Measurements from ENCODE around the gene ATP9B. TPM values are rescaled to one million over a fixed set of nuclear protein-coding genes. Genes with fewer than 3 reads are reported as not detected.
"Not testable (repeated sequence)": the region's sequence is repeated elsewhere in the genome, so short reads cannot be mapped to it uniquely, and the experiment has no call there.

Gene ATP9B
- total and polyA plus RNA-seq, 2 donors: 20.2 to 89.2 TPM

- WGBS: 92% methylated on average over 9 of the region's 9 CpGs
- H3K27ac ChIP-seq (ENCODE audit: low read depth): no peak overlapping the region
- H3K4me1 ChIP-seq (ENCODE audit: insufficient read depth): no peaks in the 10 kb centered on the region
- H3K36me3 ChIP-seq (ENCODE audit: insufficient read depth): no peaks in the 10 kb centered on the region
- DNase-seq (ENCODE audit: extremely low spot score): no peak
- H3K4me3 ChIP-seq (ENCODE audit: low read depth, low read length): no peak overlapping the region
Measured at GRCh38 chr18:79056827-79057367, 12.3 kb upstream of the ATP9B start.

DNA sequence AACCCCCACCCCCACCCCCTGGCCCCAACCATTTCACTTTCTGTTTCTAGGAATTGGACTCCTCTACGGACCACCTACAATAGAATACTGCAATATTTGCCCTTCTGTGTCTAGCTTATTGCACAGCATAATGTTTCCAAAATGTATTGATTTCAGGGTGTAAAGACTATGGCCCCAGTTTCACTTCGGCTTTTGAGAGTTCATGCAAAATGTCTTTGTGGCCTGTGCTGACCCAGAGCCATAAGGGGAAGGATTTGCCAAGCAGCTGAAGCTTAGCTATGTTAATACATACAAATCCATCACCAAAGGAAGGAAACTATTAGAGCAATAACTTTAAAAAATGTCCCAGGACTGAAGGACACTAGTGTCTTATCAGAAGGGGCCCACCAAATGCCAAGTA lies 11.2 kb upstream of the ATP9B start:
- WGBS: 59% methylated on average over 2 of the region's 2 CpGs

DNA sequence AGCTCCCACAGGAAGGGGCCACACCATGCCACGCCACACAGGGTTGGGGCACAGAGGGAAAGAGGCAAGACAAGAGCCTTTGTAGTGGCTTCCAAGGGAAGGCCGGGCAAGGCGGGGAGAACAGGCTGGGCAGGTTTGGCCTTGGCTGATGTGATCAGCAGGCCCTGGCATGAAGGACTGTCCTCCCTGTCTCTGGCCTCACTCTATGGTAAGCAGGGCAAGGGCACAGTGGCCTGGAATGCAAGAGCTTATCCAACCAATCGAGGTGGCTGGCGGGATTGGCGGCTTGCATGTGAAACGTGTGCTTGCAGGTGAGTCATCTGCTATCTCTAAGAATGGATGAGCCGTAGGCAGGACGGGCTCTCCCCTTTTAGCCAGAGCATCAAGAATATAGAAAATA lies 6.4 kb upstream of the ATP9B start:
- Histone ChIP-seq H3K27ac (ENCODE audit: low read depth) (no peak overlapping the region), H3K4me3 (ENCODE audit: low read depth, low read length) (no peak overlapping the region), H3K36me3 (ENCODE audit: insufficient read depth) (no peaks in the 10 kb centered on the region), H3K4me1 (ENCODE audit: insufficient read depth) (no peaks in the 10 kb centered on the region)
- DNase-seq (ENCODE audit: extremely low spot score): peak; percentile 33
- WGBS: 82% methylated on average over 9 of the region's 9 CpGs

More for the DNA sequence above, 11.2 kb upstream of the ATP9B start:
- Histone ChIP-seq H3K4me1 (ENCODE audit: insufficient read depth) (no peaks in the 10 kb centered on the region), H3K27ac (ENCODE audit: low read depth) (no peak overlapping the region), H3K36me3 (ENCODE audit: insufficient read depth) (no peaks in the 10 kb centered on the region), H3K4me3 (ENCODE audit: low read depth, low read length) (no peak overlapping the region)
- DNase-seq (ENCODE audit: extremely low spot score): no peak

DNA sequence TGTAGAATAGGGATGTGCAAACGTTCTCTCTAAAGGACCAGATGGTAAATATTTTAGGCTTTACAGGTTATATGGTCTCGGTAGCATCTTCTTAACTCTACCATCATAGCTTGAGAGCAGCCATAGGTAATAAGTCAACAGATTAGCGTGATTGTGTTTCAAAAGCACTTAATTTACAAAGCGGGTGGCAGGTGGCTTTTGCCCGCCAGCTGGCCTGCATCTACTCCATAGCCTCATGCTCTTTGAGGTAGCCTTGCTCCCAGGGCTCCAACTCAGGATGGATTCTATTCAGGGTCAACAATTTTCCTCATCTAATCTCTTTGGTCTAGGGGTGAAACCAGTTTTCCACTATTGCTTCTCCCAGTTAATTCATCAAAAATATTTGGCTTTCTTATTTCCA lies 5.0 kb upstream of the ATP9B start:
- DNase-seq (ENCODE audit: extremely low spot score): no peak
- Histone ChIP-seq H3K4me1 (ENCODE audit: insufficient read depth) (no peaks in the 10 kb centered on the region), H3K4me3 (ENCODE audit: low read depth, low read length) (no peak overlapping the region), H3K27ac (ENCODE audit: low read depth) (no peak overlapping the region), H3K36me3 (ENCODE audit: insufficient read depth) (no peaks in the 10 kb centered on the region)
- WGBS: 84% methylated on average over 5 of the region's 5 CpGs

DNA sequence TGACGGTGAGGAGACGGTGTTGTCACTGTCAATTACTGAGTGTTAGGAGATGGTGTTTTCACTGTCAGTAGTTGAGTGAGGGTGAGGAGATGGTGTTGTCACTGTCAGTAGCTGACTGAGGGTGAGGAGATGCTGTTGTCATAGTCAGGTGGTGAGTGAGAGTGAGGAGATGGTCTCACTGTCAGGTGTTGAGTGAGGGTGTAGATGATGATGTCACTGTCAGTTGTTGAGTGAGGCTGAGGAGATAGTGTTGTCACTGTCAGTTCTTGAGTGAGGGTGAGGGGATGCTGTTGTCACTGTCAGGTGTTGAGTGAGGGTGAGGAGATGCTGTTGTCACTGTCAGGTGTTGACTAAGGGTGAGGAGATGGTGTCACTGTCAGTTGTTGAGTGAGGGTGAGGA lies 3.4 kb upstream of the ATP9B start:
- Histone ChIP-seq H3K36me3 (ENCODE audit: insufficient read depth) (no peaks in the 10 kb centered on the region), H3K4me1 (ENCODE audit: insufficient read depth) (no peaks in the 10 kb centered on the region), H3K4me3 (ENCODE audit: low read depth, low read length) (no peak overlapping the region), H3K27ac (ENCODE audit: low read depth) (no peak overlapping the region)
- no peak for DNase-seq (ENCODE audit: extremely low spot score)
- 94% methylated on average over 2 of the region's 2 CpGs for WGBS

GRCh38 chr18:79067611-79068010 lies 1.6 kb upstream of the ATP9B start:
- no peak for DNase-seq (ENCODE audit: extremely low spot score)
- H3K36me3 ChIP-seq (ENCODE audit: insufficient read depth): no peaks in the 10 kb centered on the region
- 96% methylated on average over 4 of the region's 4 CpGs for WGBS
- no peak overlapping the region for H3K27ac ChIP-seq (ENCODE audit: low read depth)
- H3K4me1 ChIP-seq (ENCODE audit: insufficient read depth): no peaks in the 10 kb centered on the region
- H3K4me3 ChIP-seq (ENCODE audit: low read depth, low read length): no peak overlapping the region

DNA sequence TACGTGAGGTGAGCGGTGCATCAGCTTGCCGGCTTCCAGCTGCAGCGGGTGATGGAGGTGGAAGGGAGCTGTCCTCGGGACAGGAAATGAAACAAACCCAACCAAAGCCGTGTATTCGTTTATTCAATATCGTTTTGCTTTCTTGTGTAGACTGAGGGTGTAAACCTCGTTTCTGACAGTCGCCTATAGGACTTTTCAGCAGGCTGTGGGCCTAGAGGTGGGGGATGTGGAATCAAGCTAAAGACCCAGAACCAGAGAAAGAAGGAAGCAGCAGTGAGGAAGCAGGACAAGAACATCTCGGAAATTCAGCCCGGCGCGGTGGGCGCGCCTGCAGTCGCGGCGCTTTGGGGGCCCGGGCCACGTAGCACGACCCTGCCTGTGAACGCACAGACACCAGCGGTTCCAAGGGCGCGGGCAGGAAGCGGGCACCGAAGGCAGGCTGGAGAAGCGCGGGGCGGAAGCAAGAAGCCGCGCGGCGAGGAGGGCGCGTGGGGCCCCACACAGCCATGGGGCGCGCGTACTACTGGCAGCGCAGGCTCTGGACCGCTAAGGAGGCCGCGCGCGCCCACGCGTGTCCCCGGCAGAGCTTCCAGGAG lies 755 bp upstream of the ATP9B start:
- peak overlapping the region; percentile 97 for H3K4me3 ChIP-seq (ENCODE audit: low read depth, low read length)
- H3K4me1 ChIP-seq (ENCODE audit: insufficient read depth): no peaks in the 10 kb centered on the region
- no peak for DNase-seq (ENCODE audit: extremely low spot score)
- H3K27ac ChIP-seq (ENCODE audit: low read depth): peak overlapping the region; percentile 96
- no peaks in the 10 kb centered on the region for H3K36me3 ChIP-seq (ENCODE audit: insufficient read depth)
- WGBS: 12% methylated on average over 49 of the region's 49 CpGs

DNA sequence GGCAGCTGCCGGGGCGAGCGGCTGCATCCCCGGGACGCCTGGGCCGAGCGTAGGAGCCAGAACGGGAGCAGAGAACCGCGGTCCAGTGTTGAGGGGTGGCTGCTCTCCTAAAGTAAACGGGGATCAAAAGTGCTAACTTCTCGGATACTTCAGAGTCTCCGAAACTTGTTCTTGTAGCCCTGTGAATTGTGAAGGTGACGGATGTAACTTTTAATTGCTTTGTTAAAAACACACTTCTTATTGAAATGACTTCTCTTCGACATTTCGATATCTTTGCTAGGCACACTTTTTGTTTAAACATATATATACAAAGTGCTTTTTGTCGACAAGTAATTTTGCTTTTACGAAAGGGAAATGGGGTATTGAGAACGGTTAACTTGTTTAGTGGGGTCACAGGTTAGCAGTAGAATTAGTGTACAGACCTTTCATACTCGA lies 540 bp downstream of the ATP9B start:
- Histone ChIP-seq H3K4me3 (ENCODE audit: low read depth, low read length) (peak overlapping the region; percentile 97), H3K36me3 (ENCODE audit: insufficient read depth) (no peaks in the 10 kb centered on the region), H3K4me1 (ENCODE audit: insufficient read depth) (no peaks in the 10 kb centered on the region), H3K27ac (ENCODE audit: low read depth) (peak overlapping the region; percentile 96)
- under 1% methylated on average over 20 of the region's 20 CpGs for WGBS
- no peak for DNase-seq (ENCODE audit: extremely low spot score)

DNA sequence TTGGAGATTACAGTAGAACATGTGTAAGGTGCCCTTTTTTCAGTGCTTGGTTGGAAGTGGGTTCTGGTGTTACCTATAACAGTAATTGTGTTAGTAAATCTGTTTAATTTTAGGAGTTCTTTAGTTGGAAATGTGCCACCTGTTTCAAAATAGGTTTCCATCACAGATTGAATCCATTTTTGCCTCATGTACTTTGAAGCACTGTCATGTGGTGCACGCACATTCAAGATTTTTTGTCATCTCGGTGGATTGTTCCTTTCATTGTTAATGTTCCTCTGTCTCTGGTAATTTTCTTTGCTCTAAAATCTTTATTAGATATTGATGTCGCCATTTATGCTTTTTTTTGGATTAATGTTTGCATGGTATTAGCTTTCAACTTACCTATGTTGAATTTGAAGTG lies 1.3 kb downstream of the ATP9B start:
- WGBS: 91% methylated on average over 3 of the region's 3 CpGs
- no peak overlapping the region for H3K4me3 ChIP-seq (ENCODE audit: low read depth, low read length)
- no peaks in the 10 kb centered on the region for H3K36me3 ChIP-seq (ENCODE audit: insufficient read depth)
- no peaks in the 10 kb centered on the region for H3K4me1 ChIP-seq (ENCODE audit: insufficient read depth)
- DNase-seq (ENCODE audit: extremely low spot score): no peak
- H3K27ac ChIP-seq (ENCODE audit: low read depth): no peak overlapping the region

DNA sequence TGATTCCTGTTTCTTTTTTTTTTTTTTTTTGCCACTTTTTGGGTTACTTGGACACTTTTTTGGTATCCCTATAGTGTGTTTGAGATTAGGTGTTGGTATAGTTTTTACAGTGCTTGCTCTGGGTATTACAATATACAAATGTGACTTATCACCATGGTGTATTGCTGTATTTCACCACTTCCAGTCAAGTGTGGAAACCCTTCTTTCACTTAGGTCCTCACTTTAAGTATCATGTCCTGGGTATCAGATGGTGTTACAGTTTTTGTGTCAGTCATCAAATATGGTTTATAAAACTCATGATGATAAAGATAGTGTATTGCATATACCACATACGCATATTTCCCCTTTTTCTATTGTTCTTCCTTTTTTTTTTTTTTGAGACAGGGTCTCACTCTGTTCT lies 1.8 kb downstream of the ATP9B start:
- Histone ChIP-seq H3K4me1 (ENCODE audit: insufficient read depth) (no peaks in the 10 kb centered on the region), H3K36me3 (ENCODE audit: insufficient read depth) (no peaks in the 10 kb centered on the region), H3K27ac (ENCODE audit: low read depth) (no peak overlapping the region), H3K4me3 (ENCODE audit: low read depth, low read length) (no peak overlapping the region)
- 80% methylated on average over 1 of the region's 1 CpG for WGBS
- no peak for DNase-seq (ENCODE audit: extremely low spot score)

DNA sequence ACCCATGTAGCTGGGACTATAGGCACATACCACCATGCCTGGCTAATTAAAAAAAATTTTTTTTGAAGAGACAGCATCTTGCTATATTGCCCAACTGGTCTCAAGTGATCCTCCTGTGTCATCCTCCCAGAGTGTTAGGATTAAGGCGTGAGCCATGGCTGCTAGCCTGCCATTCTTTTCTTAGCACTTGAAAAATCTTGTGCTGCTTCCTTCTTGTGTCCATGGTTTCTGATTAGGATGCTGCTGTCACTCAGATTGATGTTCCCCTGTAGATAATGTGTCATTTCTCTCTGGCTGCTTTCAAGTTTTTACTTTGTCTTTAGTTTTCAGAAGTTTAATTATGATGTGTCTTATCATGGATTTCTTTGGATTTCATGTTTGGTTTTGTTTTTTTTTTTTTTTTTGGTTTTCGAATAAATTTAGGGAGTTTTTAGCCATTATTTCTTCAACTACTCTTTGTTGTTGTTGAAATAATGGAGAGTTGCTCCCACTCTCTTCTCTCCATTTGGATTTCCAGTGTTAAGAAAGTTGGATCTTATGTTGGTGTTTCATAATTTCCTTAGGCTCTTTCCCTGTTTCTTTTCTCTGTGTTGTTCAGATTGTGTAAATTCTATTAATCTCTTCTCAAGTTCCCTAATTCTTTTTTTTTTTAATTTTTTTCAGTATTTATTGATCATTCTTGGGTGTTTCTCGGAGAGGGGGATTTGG lies 2.5 kb downstream of the ATP9B start:
- WGBS: 96% methylated on average over 3 of the region's 3 CpGs
- DNase-seq (ENCODE audit: extremely low spot score): no peak

DNA sequence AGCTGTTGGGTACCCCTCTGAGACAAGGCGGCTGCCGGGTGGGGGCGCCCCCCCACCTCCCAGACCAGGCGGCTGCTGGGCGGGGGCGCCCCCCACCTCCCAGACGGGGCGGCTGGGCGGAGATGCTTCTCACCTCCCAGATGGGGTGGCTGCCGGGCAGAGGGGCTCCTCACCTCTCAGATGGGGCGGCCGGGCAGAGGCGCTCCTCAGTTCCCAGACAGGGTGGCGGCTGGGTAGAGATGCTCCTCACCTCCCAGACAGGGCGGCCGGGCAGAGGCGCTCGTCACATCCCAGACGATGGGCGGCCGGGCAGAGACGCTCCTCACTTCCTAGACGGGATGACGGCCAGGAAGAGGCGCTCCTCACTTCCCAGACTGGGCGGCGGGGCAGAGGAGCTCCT lies 3.5 kb downstream of the ATP9B start:
- 97% methylated on average over 27 of the region's 27 CpGs for WGBS
- DNase-seq (ENCODE audit: extremely low spot score); H3K4me3 ChIP-seq (ENCODE audit: low read depth, low read length); H3K27ac ChIP-seq (ENCODE audit: low read depth); H3K36me3 ChIP-seq (ENCODE audit: insufficient read depth); H3K4me1 ChIP-seq (ENCODE audit: insufficient read depth): not testable (repeated sequence)

More for the DNA sequence above, 2.5 kb downstream of the ATP9B start:
- no peak overlapping the region for H3K4me3 ChIP-seq (ENCODE audit: low read depth, low read length)
- no peaks in the 10 kb centered on the region for H3K36me3 ChIP-seq (ENCODE audit: insufficient read depth)
- no peak overlapping the region for H3K27ac ChIP-seq (ENCODE audit: low read depth)
- no peaks in the 10 kb centered on the region for H3K4me1 ChIP-seq (ENCODE audit: insufficient read depth)

DNA sequence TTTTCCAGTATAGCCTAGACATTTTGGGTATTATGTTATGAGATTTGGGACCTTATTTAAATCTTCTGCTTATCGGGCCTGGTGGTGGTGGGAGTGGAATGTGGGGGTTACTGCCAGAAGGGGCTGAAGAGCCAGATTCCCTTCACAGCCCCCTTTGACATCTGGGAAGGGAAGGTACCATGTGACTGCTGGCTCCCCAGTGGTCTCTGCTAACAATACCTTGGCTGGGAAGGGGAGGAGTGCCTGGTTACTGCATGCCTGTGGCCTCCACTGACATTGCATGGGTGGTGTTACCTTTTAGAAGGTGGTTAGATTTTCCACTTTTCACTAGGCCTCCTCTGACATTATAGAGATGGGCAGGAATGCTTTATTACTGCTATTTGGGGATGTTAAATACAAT lies 8.0 kb downstream of the ATP9B start:
- Histone ChIP-seq H3K27ac (ENCODE audit: low read depth) (no peak overlapping the region), H3K4me1 (ENCODE audit: insufficient read depth) (no peaks in the 10 kb centered on the region), H3K4me3 (ENCODE audit: low read depth, low read length) (no peak overlapping the region), H3K36me3 (ENCODE audit: insufficient read depth) (peaks cover 3% of the 10 kb centered on the region)
- DNase-seq (ENCODE audit: extremely low spot score): no peak
- WGBS: 77% methylated on average over 1 of the region's 1 CpG

DNA sequence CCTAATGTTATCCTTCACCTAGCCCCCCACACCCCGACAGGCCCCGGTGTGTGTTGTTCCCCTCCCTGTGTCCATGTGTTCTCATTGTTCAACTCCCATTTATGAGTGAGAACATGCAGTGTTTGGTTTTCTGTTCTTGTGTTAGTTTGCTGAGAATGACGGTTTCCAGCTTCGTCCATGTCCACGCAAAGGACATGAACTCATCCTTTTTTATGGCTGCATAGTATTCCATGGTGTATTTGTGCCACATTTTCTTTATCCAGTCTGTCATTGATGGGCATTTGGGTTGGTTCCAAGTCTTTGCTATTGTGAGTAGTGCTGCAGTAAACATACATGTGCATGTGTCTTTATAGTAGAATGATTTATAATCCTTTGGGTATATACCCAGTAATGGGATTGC lies 9.6 kb downstream of the ATP9B start:
- not testable (repeated sequence) for H3K4me1 ChIP-seq (ENCODE audit: insufficient read depth); H3K27ac ChIP-seq (ENCODE audit: low read depth); DNase-seq (ENCODE audit: extremely low spot score); H3K4me3 ChIP-seq (ENCODE audit: low read depth, low read length); H3K36me3 ChIP-seq (ENCODE audit: insufficient read depth)
- WGBS: 97% methylated on average over 5 of the region's 5 CpGs
